ENCODE data around the gene EIF2A. TPM values are rescaled to one million over a fixed set of nuclear protein-coding genes. Genes with fewer than 3 reads are reported as not detected.

Gene EIF2A
- total and polyA plus RNA-seq, 4 donors = 59.5 to 127 (median 69.6) TPM

DNA sequence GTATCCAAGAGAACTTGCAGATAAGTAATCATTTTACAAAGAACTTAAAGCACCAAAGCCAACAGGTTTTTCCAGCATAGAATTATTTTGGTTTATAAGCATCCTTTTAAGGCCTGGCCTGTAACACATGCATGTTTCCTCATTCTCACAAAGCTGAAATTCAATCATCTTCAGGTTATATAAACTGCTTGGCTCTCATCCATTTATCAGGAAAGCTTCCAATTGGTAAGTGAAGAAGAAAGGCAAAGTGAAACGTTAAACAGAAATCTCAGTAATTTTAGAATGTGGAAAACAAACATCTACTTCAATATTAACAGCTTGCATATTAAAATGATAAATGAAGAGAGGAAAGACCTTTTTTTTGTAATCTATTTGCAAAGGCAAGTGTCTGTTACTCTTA lies 1.9 kb upstream of the EIF2A start:
- Histone ChIP-seq H3K9me3 (ENCODE audit: control insufficient read depth in 4 of 4, insufficient read depth in 3 of 4, low read length in 3 of 4) (no peaks in the 10 kb centered on the region), H3K36me3 (ENCODE audit: control insufficient read depth in 4 of 4, insufficient read depth in 4 of 4, low read length in 4 of 4) (peaks cover 1 to 19% (median 8%) of the 10 kb centered on the region in 4 donors), H3K27me3 (ENCODE audit: control insufficient read depth in 3 of 3, insufficient read depth in 3 of 3, low read length in 2 of 3) (no peaks in the 10 kb centered on the region), H3K4me1 (ENCODE audit: control insufficient read depth in 5 of 5, insufficient read depth in 5 of 5, low read length in 5 of 5) (peaks cover 2 to 20% (median 7%) of the 10 kb centered on the region in 5 donors), H3K4me3 (no peak overlapping the region), H3K27ac (ENCODE audit: low read depth in 1 of 2, low read length in 1 of 2) (peak overlapping the region in 1 of 2 donors; percentile 53), H3K9ac (ENCODE audit: insufficient read depth in 1 of 2, low read length in 2 of 2) (peak overlapping the region in 1 of 2 donors; percentile 96)
- TF ChIP-seq, protein P1, sequence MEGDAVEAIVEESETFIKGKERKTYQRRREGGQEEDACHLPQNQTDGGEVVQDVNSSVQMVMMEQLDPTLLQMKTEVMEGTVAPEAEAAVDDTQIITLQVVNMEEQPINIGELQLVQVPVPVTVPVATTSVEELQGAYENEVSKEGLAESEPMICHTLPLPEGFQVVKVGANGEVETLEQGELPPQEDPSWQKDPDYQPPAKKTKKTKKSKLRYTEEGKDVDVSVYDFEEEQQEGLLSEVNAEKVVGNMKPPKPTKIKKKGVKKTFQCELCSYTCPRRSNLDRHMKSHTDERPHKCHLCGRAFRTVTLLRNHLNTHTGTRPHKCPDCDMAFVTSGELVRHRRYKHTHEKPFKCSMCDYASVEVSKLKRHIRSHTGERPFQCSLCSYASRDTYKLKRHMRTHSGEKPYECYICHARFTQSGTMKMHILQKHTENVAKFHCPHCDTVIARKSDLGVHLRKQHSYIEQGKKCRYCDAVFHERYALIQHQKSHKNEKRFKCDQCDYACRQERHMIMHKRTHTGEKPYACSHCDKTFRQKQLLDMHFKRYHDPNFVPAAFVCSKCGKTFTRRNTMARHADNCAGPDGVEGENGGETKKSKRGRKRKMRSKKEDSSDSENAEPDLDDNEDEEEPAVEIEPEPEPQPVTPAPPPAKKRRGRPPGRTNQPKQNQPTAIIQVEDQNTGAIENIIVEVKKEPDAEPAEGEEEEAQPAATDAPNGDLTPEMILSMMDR (IDR thresholded peaks at IDR 0.05; ENCODE audit: control extremely low read depth, extremely low read depth) = no peak
- 0 to 2% methylated on average over 1 of the region's 1 CpG for WGBS, 2 donors
- ATAC-seq (ENCODE audit: insufficient read depth, low FRiP score) (no peak), DNase-seq (peak in 1 of 3 donors; percentile 30)

DNA sequence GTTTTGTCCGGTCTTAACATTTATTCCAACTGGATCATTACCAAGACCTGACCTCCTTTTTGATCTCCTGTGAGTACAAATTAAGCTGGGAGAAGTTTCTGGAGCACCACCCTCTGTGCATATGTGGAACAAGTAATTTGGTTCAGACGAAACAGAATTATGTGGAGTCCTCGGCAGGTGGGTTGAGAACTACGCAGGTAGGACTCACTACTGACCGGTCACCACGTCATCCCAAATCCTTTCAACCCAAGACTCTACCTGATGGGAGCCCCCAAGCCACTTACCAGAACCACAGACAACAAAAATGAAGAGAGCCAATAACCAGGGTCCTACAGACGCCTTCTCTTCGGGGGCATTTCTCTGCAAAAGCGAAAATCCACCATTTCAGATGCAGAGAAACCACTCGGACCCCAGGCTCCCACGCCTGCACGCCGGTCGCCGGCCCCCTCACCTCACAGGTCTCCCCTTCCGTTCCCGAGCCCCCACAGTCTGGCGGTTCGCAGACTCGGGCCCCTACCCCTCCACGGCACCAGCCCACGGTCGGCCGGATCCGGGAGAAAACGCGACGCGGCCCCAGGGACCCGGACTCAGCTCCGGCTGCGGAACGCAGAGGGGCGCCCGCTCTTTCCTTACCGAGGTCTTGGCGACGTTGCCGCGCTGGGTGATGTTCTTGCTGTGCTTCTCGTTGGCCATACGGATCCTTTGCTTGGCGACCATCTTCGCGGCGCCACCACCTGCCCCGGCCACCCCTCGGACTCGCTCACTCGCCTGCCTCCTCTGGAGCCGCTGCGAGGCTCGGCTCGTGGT lies 965 bp upstream of the EIF2A start:
- Histone ChIP-seq H3K36me3 (ENCODE audit: control insufficient read depth in 4 of 4, insufficient read depth in 4 of 4, low read length in 4 of 4) (peaks cover 2 to 19% (median 8%) of the 10 kb centered on the region in 4 donors), H3K27me3 (ENCODE audit: control insufficient read depth in 3 of 3, insufficient read depth in 3 of 3, low read length in 2 of 3) (no peaks in the 10 kb centered on the region), H3K9ac (ENCODE audit: insufficient read depth in 1 of 2, low read length in 2 of 2) (peak overlapping the region; percentile 96), H3K27ac (ENCODE audit: low read depth in 1 of 2, low read length in 1 of 2) (peak overlapping the region; percentile 97 to 99), H3K4me3 (peak overlapping the region; percentile 83), H3K4me1 (ENCODE audit: control insufficient read depth in 5 of 5, insufficient read depth in 5 of 5, low read length in 5 of 5) (peaks cover 2 to 20% (median 7%) of the 10 kb centered on the region in 5 donors), H3K9me3 (ENCODE audit: control insufficient read depth in 4 of 4, insufficient read depth in 3 of 4, low read length in 3 of 4) (no peaks in the 10 kb centered on the region)
- TF ChIP-seq, protein P1 (IDR thresholded peaks at IDR 0.05; ENCODE audit: control extremely low read depth, extremely low read depth) = no peak
- DNase-seq (peak; percentile 38 to 63 (median 58)), ATAC-seq (ENCODE audit: insufficient read depth, low FRiP score) (peak; percentile 7)
- WGBS, 2 donors = 0 to 1% methylated on average over 54 of the region's 54 CpGs

DNA sequence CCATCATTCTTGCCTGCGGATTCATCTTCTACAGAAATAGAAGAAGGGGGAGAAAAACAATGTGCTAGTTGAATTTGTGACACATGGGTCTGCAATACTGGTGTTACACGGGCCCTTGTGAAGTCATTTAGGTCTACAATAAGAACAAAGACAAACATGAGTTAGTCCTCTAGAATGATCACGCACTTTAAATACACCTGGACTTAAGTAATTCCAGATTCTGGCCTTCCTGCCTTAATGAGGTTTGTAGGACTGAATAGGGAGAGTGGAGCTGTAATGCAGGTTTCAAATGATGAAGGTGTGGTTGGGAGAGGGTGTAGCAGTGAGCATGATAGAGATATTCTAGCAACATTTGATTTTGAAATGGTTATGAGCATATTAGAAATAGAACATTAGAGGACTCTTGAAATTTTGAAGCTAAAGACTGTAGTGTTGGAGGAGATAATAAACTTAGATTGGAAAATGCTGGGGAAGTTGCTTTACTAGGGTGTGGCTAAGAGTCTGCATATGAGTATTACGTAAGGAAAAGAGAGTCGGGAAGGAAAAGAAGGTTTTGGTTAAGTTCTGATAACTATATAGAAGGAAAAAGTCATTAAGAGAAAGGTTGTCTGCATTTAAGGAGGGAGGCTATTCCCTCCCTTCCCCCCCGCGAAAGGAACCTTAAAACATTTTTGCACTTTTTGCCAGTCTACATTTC lies 606 bp downstream of the EIF2A start:
- Histone ChIP-seq H3K27ac (ENCODE audit: low read depth in 1 of 2, low read length in 1 of 2) (peak overlapping the region; percentile 93 to 97), H3K9ac (ENCODE audit: insufficient read depth in 1 of 2, low read length in 2 of 2) (peak overlapping the region; percentile 92 to 96), H3K9me3 (ENCODE audit: control insufficient read depth in 4 of 4, insufficient read depth in 3 of 4, low read length in 3 of 4) (no peaks in the 10 kb centered on the region), H3K4me1 (ENCODE audit: control insufficient read depth in 5 of 5, insufficient read depth in 5 of 5, low read length in 5 of 5) (peaks cover 2 to 20% (median 7%) of the 10 kb centered on the region in 5 donors), H3K27me3 (ENCODE audit: control insufficient read depth in 3 of 3, insufficient read depth in 3 of 3, low read length in 2 of 3) (no peaks in the 10 kb centered on the region), H3K36me3 (ENCODE audit: control insufficient read depth in 4 of 4, insufficient read depth in 4 of 4, low read length in 4 of 4) (peaks cover 4 to 15% (median 7%) of the 10 kb centered on the region in 4 donors), H3K4me3 (peak overlapping the region; percentile 70)
- TF ChIP-seq, protein P1 (IDR thresholded peaks at IDR 0.05; ENCODE audit: control extremely low read depth, extremely low read depth) = no peak
- 13 to 17% methylated on average over 7 of the region's 7 CpGs for WGBS, 2 donors
- DNase-seq = no peak
- no peak for ATAC-seq (ENCODE audit: insufficient read depth, low FRiP score)
